Mucosa of stomach (tissue), 1 donor: ENCODE results near the gene FANCC.
"Not testable (repeated sequence)": the region's sequence is repeated elsewhere in the genome, so short reads cannot be mapped to it uniquely, and the experiment has no call there.

Experiments used
- H3K27me3 ChIP-seq: one replicate; pipeline ENCODE4 v1.7.0; 2013; ENCODE audit warnings: mild to moderate bottlenecking, low read length; ENCODE audit not compliant: control insufficient read depth, insufficient read depth
- H3K36me3 ChIP-seq: one replicate; pipeline ENCODE4 v1.7.0; 2013; ENCODE audit warnings: low read length; ENCODE audit not compliant: control insufficient read depth, insufficient read depth
- H3K4me1 ChIP-seq: one replicate; pipeline ENCODE4 v1.7.0; 2013; ENCODE audit warnings: mild to moderate bottlenecking, low read length; ENCODE audit not compliant: control insufficient read depth, insufficient read depth
- H3K4me3 ChIP-seq: one replicate; pipeline ENCODE4 v1.7.0; 2013; ENCODE audit warnings: low read length
- H3K9ac ChIP-seq: one replicate; pipeline ENCODE4 v1.7.0; 2013; ENCODE audit warnings: mild to moderate bottlenecking, low read length, moderate library complexity
- H3K9me3 ChIP-seq: one replicate; pipeline ENCODE4 v1.7.0; 2013; ENCODE audit warnings: mild to moderate bottlenecking, low read length, moderate library complexity; ENCODE audit not compliant: control insufficient read depth
- donor health status: Pancreatic carcinoma.

FANCC gene

DNA sequence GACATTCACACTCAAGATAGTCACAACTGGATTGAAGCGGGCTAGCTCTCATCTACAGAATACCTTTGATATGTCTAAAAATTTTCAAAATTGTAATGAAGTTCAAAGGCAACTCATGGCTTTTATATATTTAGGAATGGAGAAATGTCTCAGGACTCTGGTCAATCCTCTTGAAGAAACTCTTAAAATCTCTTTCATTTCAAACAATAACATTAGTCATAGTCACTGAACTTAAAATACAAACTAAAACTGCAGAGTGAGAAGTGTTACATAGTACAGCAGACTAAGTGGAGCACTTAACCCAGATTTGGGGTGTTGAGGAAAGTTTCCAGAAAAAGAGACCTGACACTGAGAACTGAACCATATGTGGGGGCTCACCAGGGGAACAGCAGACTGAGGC is 20.7 kb downstream of the FANCC start:
- Histone ChIP-seq H3K9ac (no peak overlapping the region), H3K4me1 (no peaks in the 10 kb centered on the region), H3K9me3 (no peaks in the 10 kb centered on the region), H3K36me3 (no peaks in the 10 kb centered on the region), H3K4me3 (no peak overlapping the region), H3K27me3 (no peaks in the 10 kb centered on the region)

DNA sequence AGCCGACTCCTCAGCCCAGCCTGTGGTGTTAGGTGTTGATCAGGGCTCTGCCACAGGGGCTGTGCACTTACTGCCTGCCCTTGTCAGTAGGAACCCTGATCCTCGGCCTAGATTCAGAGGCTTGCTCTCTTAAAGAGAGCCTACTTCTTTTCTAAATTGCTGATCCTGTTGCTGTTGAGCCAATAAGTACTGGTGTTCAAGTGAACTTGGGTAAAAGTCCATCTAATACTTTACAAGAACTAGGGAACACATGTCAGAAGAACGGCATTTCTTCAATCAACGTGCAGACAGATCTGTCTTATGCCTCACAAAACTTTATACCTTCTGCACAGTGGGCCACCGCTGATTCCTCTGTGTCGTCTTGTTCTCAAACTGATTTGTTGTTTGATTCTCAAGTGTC is 24.2 kb downstream of the FANCC start:
- H3K4me3 ChIP-seq, H3K9me3 ChIP-seq, H3K4me1 ChIP-seq, H3K36me3 ChIP-seq, H3K9ac ChIP-seq, H3K27me3 ChIP-seq: not testable (repeated sequence)

GRCh38 chr9:95292226-95292625 is 25.3 kb downstream of the FANCC start:
- Histone ChIP-seq H3K27me3 (no peaks in the 10 kb centered on the region), H3K9me3 (no peaks in the 10 kb centered on the region), H3K36me3 (no peaks in the 10 kb centered on the region), H3K4me1 (no peaks in the 10 kb centered on the region), H3K4me3 (no peak overlapping the region), H3K9ac (no peak overlapping the region)

GRCh38 chr9:95286151-95286550 is 31.4 kb downstream of the FANCC start:
- H3K9me3 ChIP-seq, result no peaks in the 10 kb centered on the region
- no peaks in the 10 kb centered on the region for H3K27me3 ChIP-seq
- no peaks in the 10 kb centered on the region for H3K4me1 ChIP-seq
- H3K36me3 ChIP-seq, result no peaks in the 10 kb centered on the region
- no peak overlapping the region for H3K4me3 ChIP-seq
- no peak overlapping the region for H3K9ac ChIP-seq

- Histone ChIP-seq H3K9ac (no peak overlapping the region), H3K27me3 (no peaks in the 10 kb centered on the region), H3K4me3 (no peak overlapping the region), H3K36me3 (no peaks in the 10 kb centered on the region), H3K4me1 (no peaks in the 10 kb centered on the region), H3K9me3 (no peaks in the 10 kb centered on the region)
Observed at GRCh38 chr9:95285307-95285706, 32.2 kb downstream of the FANCC start.

DNA sequence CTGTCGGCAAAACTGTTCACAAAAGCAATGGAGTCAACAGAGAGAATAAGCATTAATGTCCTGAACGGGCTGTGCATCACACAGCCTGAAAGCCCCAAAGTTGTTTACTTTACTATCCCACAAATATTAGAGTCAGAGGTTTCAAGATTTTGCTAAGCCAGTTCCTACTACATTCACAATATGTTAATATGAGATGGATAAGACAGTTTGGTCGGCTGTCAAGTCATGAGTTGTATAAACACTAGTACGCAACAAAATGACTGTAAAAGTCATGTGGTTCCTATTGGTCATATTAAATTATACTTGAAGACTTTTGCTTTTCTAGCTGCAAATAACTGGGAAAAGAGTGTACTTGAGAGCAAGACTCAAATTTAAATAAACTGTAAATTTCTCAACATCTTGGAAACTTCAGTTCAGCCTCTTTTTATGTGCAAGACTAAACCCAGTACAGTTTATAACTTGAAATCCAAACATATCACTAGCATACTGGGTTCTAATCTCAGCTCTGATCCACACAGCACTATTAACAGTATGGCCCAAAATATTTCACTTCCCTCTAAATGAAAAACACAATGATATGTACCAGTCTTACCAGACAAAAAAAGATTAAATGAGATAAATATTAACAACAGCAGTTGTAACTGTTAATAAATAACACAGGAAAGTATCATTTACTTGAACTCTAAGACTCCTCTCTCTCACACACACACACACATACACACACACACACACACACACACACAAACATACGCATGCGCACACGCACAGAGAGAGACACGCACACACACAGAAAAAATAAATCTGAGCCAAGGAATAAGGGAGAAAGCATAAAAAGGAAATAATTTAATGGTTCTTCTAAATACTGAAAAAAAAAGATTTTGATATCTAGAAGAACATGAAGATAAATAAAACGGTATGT is 33.1 kb downstream of the FANCC start:
- Histone ChIP-seq H3K36me3 (no peaks in the 10 kb centered on the region), H3K9me3 (no peaks in the 10 kb centered on the region), H3K4me3 (no peak overlapping the region), H3K9ac (no peak overlapping the region), H3K27me3 (no peaks in the 10 kb centered on the region), H3K4me1 (no peaks in the 10 kb centered on the region)

DNA sequence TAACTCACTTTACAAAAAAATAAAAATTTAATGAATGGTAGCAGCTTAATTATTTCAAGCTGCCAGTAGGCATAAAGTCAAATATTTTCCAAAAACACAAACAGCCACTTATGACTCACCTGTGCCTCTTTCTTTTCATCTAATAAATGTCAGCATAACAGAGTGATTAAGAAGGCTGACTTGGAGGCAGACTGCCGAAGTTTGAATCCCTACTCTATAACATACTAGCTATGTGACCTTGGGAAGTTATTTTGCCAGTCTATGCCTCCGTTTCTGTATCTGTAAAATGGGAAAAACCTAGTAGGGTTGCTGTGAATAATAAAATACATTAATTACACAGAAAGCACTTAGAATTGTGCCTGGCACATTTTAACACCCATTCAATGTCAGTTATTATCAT is 33.8 kb downstream of the FANCC start:
- Histone ChIP-seq H3K9ac (no peak overlapping the region), H3K4me3 (no peak overlapping the region), H3K4me1 (no peaks in the 10 kb centered on the region), H3K9me3 (no peaks in the 10 kb centered on the region), H3K36me3 (no peaks in the 10 kb centered on the region), H3K27me3 (no peaks in the 10 kb centered on the region)

DNA sequence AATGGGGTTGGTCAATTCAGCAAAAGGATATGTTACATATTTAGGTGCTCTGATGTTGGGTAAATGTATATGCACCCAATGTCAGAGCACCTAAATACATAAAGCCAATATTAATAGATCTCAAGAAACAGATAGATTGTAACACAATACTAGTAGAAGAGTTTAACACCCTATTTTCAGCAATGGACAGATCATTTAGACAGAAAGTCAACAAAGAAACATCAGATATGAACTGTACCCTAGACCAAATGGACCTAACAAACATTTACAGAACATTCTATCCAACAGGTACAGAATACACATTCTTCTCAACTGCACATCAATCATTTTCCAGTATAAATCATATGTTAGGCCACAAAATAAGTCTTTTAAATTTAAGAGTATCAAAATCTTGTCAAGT is 35.2 kb downstream of the FANCC start:
- H3K4me3 ChIP-seq, result no peak overlapping the region
- no peaks in the 10 kb centered on the region for H3K4me1 ChIP-seq
- no peaks in the 10 kb centered on the region for H3K36me3 ChIP-seq
- H3K9me3 ChIP-seq, result no peaks in the 10 kb centered on the region
- H3K27me3 ChIP-seq, result no peaks in the 10 kb centered on the region
- no peak overlapping the region for H3K9ac ChIP-seq

- Histone ChIP-seq H3K4me1 (no peaks in the 10 kb centered on the region), H3K27me3 (no peaks in the 10 kb centered on the region), H3K4me3 (no peak overlapping the region), H3K36me3 (no peaks in the 10 kb centered on the region), H3K9me3 (no peaks in the 10 kb centered on the region), H3K9ac (no peak overlapping the region)
Observed at GRCh38 chr9:95280745-95281144, 36.8 kb downstream of the FANCC start.

- Histone ChIP-seq H3K4me1 (no peaks in the 10 kb centered on the region), H3K9ac (no peak overlapping the region), H3K27me3 (no peaks in the 10 kb centered on the region), H3K36me3 (no peaks in the 10 kb centered on the region), H3K4me3 (no peak overlapping the region), H3K9me3 (no peaks in the 10 kb centered on the region)
Observed at GRCh38 chr9:95277509-95277908, 40.0 kb downstream of the FANCC start.

DNA sequence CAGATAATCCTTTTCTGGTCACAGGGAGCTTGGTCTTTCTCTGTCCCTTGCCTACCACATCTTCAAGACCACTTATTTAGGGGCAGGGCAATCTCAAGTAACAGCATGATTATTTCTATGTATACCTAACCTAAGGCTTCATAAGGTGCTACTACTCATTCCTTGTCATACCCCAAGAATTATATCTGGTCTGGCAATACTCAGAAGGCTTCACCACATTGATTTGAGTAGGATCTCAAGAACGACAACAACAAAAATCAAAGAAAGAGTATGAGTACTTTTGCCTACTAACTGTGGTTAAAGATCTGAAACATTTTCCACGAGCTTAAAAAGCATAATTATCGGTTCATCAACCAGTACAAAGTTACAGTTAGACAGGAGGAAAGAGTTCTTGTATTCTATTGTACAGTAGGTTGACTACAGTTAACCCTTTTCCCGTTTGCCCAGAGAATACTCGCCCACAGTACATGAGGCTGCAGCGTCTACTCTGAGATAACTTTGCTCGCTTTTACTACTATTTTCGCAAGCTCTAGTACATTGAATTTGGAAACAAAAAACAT is 41.0 kb downstream of the FANCC start:
- H3K9ac ChIP-seq, result no peak overlapping the region
- no peak overlapping the region for H3K4me3 ChIP-seq
- H3K36me3 ChIP-seq, result no peaks in the 10 kb centered on the region
- no peaks in the 10 kb centered on the region for H3K9me3 ChIP-seq
- H3K4me1 ChIP-seq, result no peaks in the 10 kb centered on the region
- no peaks in the 10 kb centered on the region for H3K27me3 ChIP-seq

- not testable (repeated sequence) for H3K4me3 ChIP-seq, H3K27me3 ChIP-seq, H3K9ac ChIP-seq, H3K36me3 ChIP-seq, H3K9me3 ChIP-seq, H3K4me1 ChIP-seq
Observed at GRCh38 chr9:95274160-95274559, 43.3 kb downstream of the FANCC start.
